Uterus (tissue), 4 donors: ENCODE measurements around the gene EPX. TPM values are rescaled to one million over a fixed set of nuclear protein-coding genes. Genes with fewer than 3 reads are reported as not detected.

Source experiments
- DNase-seq, 2 donors: peaks; one replicate each; pipeline ENCODE4 v3.0.0-alpha.2; 2019 to 2020
- H3K27ac ChIP-seq, 2 donors: fragments of 200-600 bp; sonication (generic); 1 replicate in 1 of 2; 2 replicates in 1 of 2; pipeline ENCODE4 v1.5.1; 2016 to 2018
- H3K27me3 ChIP-seq, 2 donors: fragments of 200-600 bp; sonication (generic); one replicate each; pipeline ENCODE4 v1.5.1; 2018 to 2019; ENCODE audit warnings: control low read depth in 1 of 2
- H3K36me3 ChIP-seq, 2 donors: fragments of 200-600 bp; sonication (generic); one replicate each; pipeline ENCODE4 v1.5.1; 2019; ENCODE audit warnings: control low read depth in 1 of 2
- H3K4me1 ChIP-seq, 2 donors: fragments of 200-600 bp; sonication (generic); one replicate each; pipeline ENCODE4 v1.5.1; 2018 to 2019; ENCODE audit warnings: control low read depth in 1 of 2
- H3K4me3 ChIP-seq, 2 donors: fragments of 200-600 bp; sonication (generic); 1 replicate in 1 of 2; 2 replicates in 1 of 2; pipeline ENCODE4 v1.5.1; 2018 to 2019; ENCODE audit warnings: mild to moderate bottlenecking in 1 of 2
- H3K9me3 ChIP-seq, 2 donors: fragments of 200-600 bp; sonication (generic); one replicate each; pipeline ENCODE4 v1.5.1; 2019; ENCODE audit warnings: control low read depth in 1 of 2
- CTCF ChIP-seq, 4 experiments: fragments of 200-600 bp in 2 of 4; fragments of 450-650 bp in 2 of 4; sonication (generic) in 2 of 4; IDR thresholded peaks; one replicate each; pipeline ENCODE4 v1.5.1; 2016 to 2019; ENCODE audit warnings: antibody characterized with exemption in 4 of 4, mild to moderate bottlenecking in 2 of 4, moderate library complexity in 1 of 4
- POLR2A ChIP-seq, 2 donors: fragments of 450-650 bp; IDR thresholded peaks; one replicate each; pipeline ENCODE4 v1.6.1; 2016; ENCODE audit warnings: antibody characterized with exemption in 2 of 2, mild to moderate bottlenecking in 1 of 2, moderate library complexity in 1 of 2
- intact Hi-C: fragments of 100-400 bp; cut with DNase I; formaldehyde crosslinking; loops from one replicate; pipeline ENCODE4 v1.15.1; 2023; ENCODE audit warnings: low total_unique reads
- total RNA-seq, 4 donors: library from RNA; depleted of rRNA in 3 of 4; stranded (reverse); fragments of >200 nt in 3 of 4; gene quantifications; one replicate each; pipeline versions ENCODE4 v1.1.0 to v1.2.4, GENCODE V29; 2014 to 2023
- donor health status: DM: yes; HTN: yes; CAD: no.

The EPX gene
- total RNA-seq, 4 donors from 2014 or later: not detected

GRCh38 chr17:58247511-58248363 lies 55.2 kb downstream of the EPX start:
- peaks cover 0 to 5% of the 10 kb centered on the region in 2 donors for H3K4me1 ChIP-seq
- H3K36me3 ChIP-seq: no peaks in the 10 kb centered on the region
- H3K27me3 ChIP-seq: no peaks in the 10 kb centered on the region
- intact Hi-C loops: no loop called here
- no peaks in the 10 kb centered on the region for H3K9me3 ChIP-seq
- H3K4me3 ChIP-seq: no peak overlapping the region
- DNase-seq: no peak
- TF ChIP-seq CTCF (IDR thresholded peaks at IDR 0.05) (no peak), POLR2A (IDR thresholded peaks at IDR 0.05) (no peak)
- no peak overlapping the region for H3K27ac ChIP-seq

- Histone ChIP-seq H3K4me1 (peaks cover 0 to 5% of the 10 kb centered on the region in 2 donors), H3K27me3 (no peaks in the 10 kb centered on the region), H3K27ac (no peak overlapping the region), H3K9me3 (no peaks in the 10 kb centered on the region), H3K4me3 (peak overlapping the region; percentile 39 to 43), H3K36me3 (no peaks in the 10 kb centered on the region)
- TF ChIP-seq POLR2A (IDR thresholded peaks at IDR 0.05): no peak
- no peak for TF ChIP-seq CTCF (IDR thresholded peaks at IDR 0.05)
- intact Hi-C loops: no loop called here
- DNase-seq: no peak
Measured at GRCh38 chr17:58248955-58249269, 56.4 kb downstream of the EPX start.

GRCh38 chr17:58249270-58250133 lies 57.0 kb downstream of the EPX start:
- Histone ChIP-seq H3K27me3 (no peaks in the 10 kb centered on the region), H3K9me3 (no peaks in the 10 kb centered on the region), H3K36me3 (no peaks in the 10 kb centered on the region), H3K4me1 (peaks cover 0 to 5% of the 10 kb centered on the region in 2 donors), H3K27ac (no peak overlapping the region), H3K4me3 (peak overlapping the region; percentile 39 to 43)
- peak; percentile 54 to 74 for DNase-seq
- TF ChIP-seq POLR2A (IDR thresholded peaks at IDR 0.05) (no peak), CTCF (IDR thresholded peaks at IDR 0.05) (peak; percentile 75 to 88 (median 81))
- intact Hi-C loops: no loop called here

GRCh38 chr17:58250344-58251011 lies 58.0 kb downstream of the EPX start:
- no peaks in the 10 kb centered on the region for H3K9me3 ChIP-seq
- TF ChIP-seq POLR2A (IDR thresholded peaks at IDR 0.05) (no peak), CTCF (IDR thresholded peaks at IDR 0.05) (no peak)
- intact Hi-C loops: no loop called here

More at GRCh38 chr17:58250344-58251011, 58.0 kb downstream of the EPX start:
- no peak for DNase-seq
- Histone ChIP-seq H3K4me3 (no peak overlapping the region), H3K27ac (no peak overlapping the region), H3K4me1 (peaks cover 0 to 5% of the 10 kb centered on the region in 2 donors), H3K36me3 (no peaks in the 10 kb centered on the region), H3K27me3 (no peaks in the 10 kb centered on the region)
